Coronary artery (tissue), 2 donors: ENCODE measurements around the gene NELFCD.

ENCODE experiments used
- DNase-seq: peaks from one replicate; pipeline ENCODE4 v3.0.0-alpha.2; 2017; ENCODE audit warnings: low spot score
- H3K27ac ChIP-seq, 2 donors: fragments of 200-600 bp; sonication (generic); one replicate each; pipeline ENCODE4 v1.5.1; 2016 to 2019
- H3K4me3 ChIP-seq: fragments of 200-600 bp; sonication (generic); 2 replicates; pipeline ENCODE4 v1.5.1; 2016; ENCODE audit warnings: mild to moderate bottlenecking, moderate library complexity
- CTCF ChIP-seq: fragments of 200-600 bp; sonication (generic); IDR thresholded peaks from one replicate; pipeline ENCODE4 v1.5.1; 2019; ENCODE audit warnings: antibody characterized with exemption

The NELFCD gene

GRCh38 chr20:58973179-58973578 is 7.9 kb upstream of the NELFCD start:
- Histone ChIP-seq H3K4me3 (no peak overlapping the region), H3K27ac (no peak overlapping the region)
- no peak for DNase-seq
- no peak for TF ChIP-seq CTCF

GRCh38 chr20:58973866-58974265 is 7.2 kb upstream of the NELFCD start:
- DNase-seq, result no peak
- no peak overlapping the region for H3K27ac ChIP-seq
- no peak for TF ChIP-seq CTCF
- no peak overlapping the region for H3K4me3 ChIP-seq

- H3K27ac ChIP-seq, result no peak overlapping the region
- no peak overlapping the region for H3K4me3 ChIP-seq
- no peak for TF ChIP-seq CTCF
- DNase-seq, result no peak
Measured at GRCh38 chr20:58975353-58975752, 5.7 kb upstream of the NELFCD start.

GRCh38 chr20:58976061-58976730 is 4.9 kb upstream of the NELFCD start:
- no peak overlapping the region for H3K27ac ChIP-seq
- DNase-seq, result no peak
- H3K4me3 ChIP-seq, result no peak overlapping the region
- no peak for TF ChIP-seq CTCF

- DNase-seq, result no peak
- Histone ChIP-seq H3K4me3 (no peak overlapping the region), H3K27ac (no peak overlapping the region)
- TF ChIP-seq CTCF, result no peak
Measured at GRCh38 chr20:58978351-58979190, 2.5 kb upstream of the NELFCD start.

GRCh38 chr20:58981628-58982364 is 740 bp downstream of the NELFCD start:
- Histone ChIP-seq H3K27ac (peak overlapping the region; percentile 67 to 93), H3K4me3 (peak overlapping the region; percentile 97)
- TF ChIP-seq CTCF, result no peak
- peak; percentile 65 for DNase-seq
